ENCODE measurements around the gene HOXA2. TPM values are rescaled to one million over a fixed set of nuclear protein-coding genes. Genes with fewer than 3 reads are reported as not detected.

HOXA2 gene
- total and polyA plus RNA-seq, 2 experiments from 2014 or later, result 0.07 TPM; not detected in 1

GRCh38 chr7:27111042-27111750 is 8.7 kb upstream of the HOXA2 start:
- WGBS (ENCODE audit: low lambda C conversion rate, missing lambda C conversion rate), result 42% methylated on average over 6 of the region's 6 CpGs
- Histone ChIP-seq H3K36me3 (replicated peaks; ENCODE audit: insufficient read depth, low read depth) (no peaks in the 10 kb centered on the region), H3K9me2 (replicated peaks; ENCODE audit: insufficient read depth) (no peaks in the 10 kb centered on the region), H3K4me2 (peak overlapping the region; percentile 91), H3K27me3 (peaks cover 81% of the 10 kb centered on the region), H3K4me3 (no peak overlapping the region), H2AFZ (no peak overlapping the region), H3K4me1 (ENCODE audit: insufficient read depth) (peaks cover 25% of the 10 kb centered on the region), H3K9me3 (ENCODE audit: low read depth) (no peaks in the 10 kb centered on the region), H3K27ac (peak overlapping the region; percentile 56), H3K79me2 (peaks cover 19% of the 10 kb centered on the region), H4K20me1 (ENCODE audit: insufficient read depth, poor library complexity, severe bottlenecking) (no peaks in the 10 kb centered on the region)
- DNase-seq (ENCODE audit: low spot score), result no peak
- TF ChIP-seq EZH2 (IDR thresholded peaks at IDR 0.05; ENCODE audit: borderline replicate concordance) (no peak), EZH2phosphoT487 (IDR thresholded peaks at IDR 0.05; ENCODE audit: low read depth, severe bottlenecking, unreplicated experiment) (peak; percentile 14), CTCF (IDR thresholded peaks at IDR 0.05; ENCODE audit: poor library complexity) (no peak)

- Histone ChIP-seq H2AFZ (peak overlapping the region; percentile 11), H3K9me2 (replicated peaks; ENCODE audit: insufficient read depth) (no peaks in the 10 kb centered on the region), H3K36me3 (replicated peaks; ENCODE audit: insufficient read depth, low read depth) (no peaks in the 10 kb centered on the region), H3K9me3 (ENCODE audit: low read depth) (no peaks in the 10 kb centered on the region), H3K79me2 (peaks cover 19% of the 10 kb centered on the region), H3K4me1 (ENCODE audit: insufficient read depth) (peaks cover 26% of the 10 kb centered on the region), H4K20me1 (ENCODE audit: insufficient read depth, poor library complexity, severe bottlenecking) (no peaks in the 10 kb centered on the region), H3K27me3 (peaks cover 81% of the 10 kb centered on the region), H3K4me3 (no peak overlapping the region), H3K4me2 (peak overlapping the region; percentile 91), H3K27ac (peak overlapping the region; percentile 56)
- peak; percentile 67 for DNase-seq (ENCODE audit: low spot score)
- WGBS (ENCODE audit: low lambda C conversion rate, missing lambda C conversion rate), result 13% methylated on average over 52 of the region's 66 CpGs
- peak; percentile 47 for TF ChIP-seq EZH2phosphoT487 (IDR thresholded peaks at IDR 0.05; ENCODE audit: low read depth, severe bottlenecking, unreplicated experiment)
- TF ChIP-seq CTCF (IDR thresholded peaks at IDR 0.05; ENCODE audit: poor library complexity), result no peak
These were observed 7.9 kb upstream of the HOXA2 start for GRCh38 chr7:27110186-27111031.

- no peak overlapping the region for H3K27ac ChIP-seq
- 81% methylated on average over 4 of the region's 4 CpGs for WGBS (ENCODE audit: low lambda C conversion rate, missing lambda C conversion rate)
These were observed 7.1 kb upstream of the HOXA2 start for GRCh38 chr7:27109466-27110185.

More at GRCh38 chr7:27109466-27110185, 7.1 kb upstream of the HOXA2 start:
- H3K9me2 ChIP-seq (replicated peaks; ENCODE audit: insufficient read depth), result no peaks in the 10 kb centered on the region
- no peak for DNase-seq (ENCODE audit: low spot score)
- no peak overlapping the region for H3K4me3 ChIP-seq
- no peaks in the 10 kb centered on the region for H4K20me1 ChIP-seq (ENCODE audit: insufficient read depth, poor library complexity, severe bottlenecking)
- H3K4me2 ChIP-seq, result peak overlapping the region; percentile 91
- TF ChIP-seq CTCF (IDR thresholded peaks at IDR 0.05; ENCODE audit: poor library complexity) (no peak), EZH2phosphoT487 (IDR thresholded peaks at IDR 0.05; ENCODE audit: low read depth, severe bottlenecking, unreplicated experiment) (no peak), EZH2 (IDR thresholded peaks at IDR 0.05; ENCODE audit: borderline replicate concordance) (no peak)
- peaks cover 26% of the 10 kb centered on the region for H3K4me1 ChIP-seq (ENCODE audit: insufficient read depth)
- no peak overlapping the region for H2AFZ ChIP-seq
- no peaks in the 10 kb centered on the region for H3K9me3 ChIP-seq (ENCODE audit: low read depth)
- H3K27me3 ChIP-seq, result peaks cover 82% of the 10 kb centered on the region
- peaks cover 19% of the 10 kb centered on the region for H3K79me2 ChIP-seq
- H3K36me3 ChIP-seq (replicated peaks; ENCODE audit: insufficient read depth, low read depth), result no peaks in the 10 kb centered on the region

Data from hepatocyte (in vitro differentiated cells).